NCI-H345 treated with DMSO at 0.1 percent for 48 hours (cell line): ENCODE data around the gene CCK.
A peak's percentile ranks its signal among the peaks of the same experiment; 100 is the strongest.

Source experiments
- DNase-seq: peaks from one replicate; lab custom pipeline; 2025; ENCODE audit not compliant: unreplicated experiment; lab: John Stamatoyannopoulos, UW

CCK gene

DNA sequence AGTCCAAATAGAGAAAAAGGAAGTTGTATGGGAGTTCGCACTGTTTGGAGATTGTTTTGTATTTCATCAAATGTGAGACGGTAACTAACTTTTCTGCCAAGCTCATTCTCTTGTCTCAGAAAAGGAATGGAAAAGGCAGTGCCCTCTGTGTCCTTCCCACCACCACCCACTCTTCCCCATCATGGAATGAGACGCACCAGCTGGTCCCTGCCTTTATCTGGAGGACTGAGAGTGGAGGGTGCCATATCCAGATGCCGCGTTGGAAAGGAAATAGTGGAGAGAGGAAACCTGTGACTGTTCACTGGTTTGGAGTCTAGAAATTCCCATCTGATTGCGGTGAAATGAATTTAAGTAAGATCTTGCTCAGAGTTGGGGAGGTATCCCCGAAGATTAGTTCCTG lies 3.7 kb upstream of the CCK start:
- no peak for DNase-seq

DNA sequence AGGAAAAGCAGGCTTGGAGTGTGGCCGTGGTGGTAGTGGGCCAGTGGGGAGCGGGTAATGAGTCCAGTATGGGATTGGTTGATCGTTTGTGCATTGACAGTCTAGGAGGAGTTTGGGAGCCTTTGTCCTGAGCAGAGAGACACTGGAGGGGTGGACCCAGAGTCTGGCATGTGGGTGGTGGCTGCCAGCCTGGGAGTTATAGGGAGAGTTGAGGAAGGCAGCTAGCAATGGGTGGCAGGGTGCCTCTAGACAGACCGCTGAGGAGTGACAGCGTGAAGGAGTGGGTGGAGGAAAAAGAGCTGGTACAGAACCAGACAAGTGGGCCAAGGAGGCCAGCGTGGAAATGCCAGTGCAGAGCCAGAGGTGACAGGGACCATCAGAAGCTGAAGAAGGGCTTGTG lies 1.9 kb upstream of the CCK start:
- DNase-seq, result no peak

DNA sequence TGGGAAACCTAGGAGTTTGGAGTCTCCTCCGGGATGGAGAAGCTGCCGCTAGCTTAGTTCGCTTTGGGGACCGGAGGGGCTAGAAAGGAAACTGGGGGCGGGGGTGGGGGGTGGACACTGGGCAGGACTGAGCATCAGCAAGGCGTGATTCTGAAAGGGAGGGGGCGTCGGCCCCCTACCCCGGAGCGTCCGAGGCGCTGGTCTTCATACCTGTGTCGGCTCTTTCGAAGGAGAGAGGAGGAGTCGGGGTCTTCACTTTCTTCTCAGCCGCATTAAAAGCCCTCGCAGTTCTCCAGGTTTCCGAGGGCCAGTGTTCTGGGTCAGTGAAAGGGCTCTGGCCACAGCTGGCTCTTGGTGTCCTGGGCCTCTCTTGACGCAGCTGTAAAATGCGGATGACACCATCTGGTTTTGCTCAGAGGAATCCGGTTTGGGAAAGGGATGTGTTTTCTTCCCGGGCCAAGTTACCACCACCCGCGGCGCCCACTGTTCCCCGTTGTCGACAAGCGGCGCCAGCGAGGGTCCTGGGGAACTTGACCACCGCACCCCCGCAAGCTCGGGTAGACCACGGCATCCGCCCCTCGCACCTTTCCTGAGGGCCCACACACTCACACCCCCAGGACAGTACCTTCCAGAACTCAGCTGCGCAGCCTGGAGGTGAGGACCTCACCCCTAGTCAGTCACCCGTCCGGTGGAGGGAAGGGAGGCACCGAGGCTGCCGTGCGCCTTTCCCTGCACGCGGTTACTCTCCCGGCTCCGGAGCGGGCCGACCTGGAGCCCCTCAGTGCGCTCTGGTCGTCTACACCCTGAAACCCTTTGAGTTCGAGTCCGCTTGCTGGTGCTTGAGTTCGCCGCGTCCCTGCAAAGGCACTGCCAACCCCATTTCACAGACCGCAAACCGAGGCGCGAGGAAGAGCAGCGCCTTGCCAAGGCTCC lies 660 bp downstream of the CCK start:
- DNase-seq, result no peak

DNA sequence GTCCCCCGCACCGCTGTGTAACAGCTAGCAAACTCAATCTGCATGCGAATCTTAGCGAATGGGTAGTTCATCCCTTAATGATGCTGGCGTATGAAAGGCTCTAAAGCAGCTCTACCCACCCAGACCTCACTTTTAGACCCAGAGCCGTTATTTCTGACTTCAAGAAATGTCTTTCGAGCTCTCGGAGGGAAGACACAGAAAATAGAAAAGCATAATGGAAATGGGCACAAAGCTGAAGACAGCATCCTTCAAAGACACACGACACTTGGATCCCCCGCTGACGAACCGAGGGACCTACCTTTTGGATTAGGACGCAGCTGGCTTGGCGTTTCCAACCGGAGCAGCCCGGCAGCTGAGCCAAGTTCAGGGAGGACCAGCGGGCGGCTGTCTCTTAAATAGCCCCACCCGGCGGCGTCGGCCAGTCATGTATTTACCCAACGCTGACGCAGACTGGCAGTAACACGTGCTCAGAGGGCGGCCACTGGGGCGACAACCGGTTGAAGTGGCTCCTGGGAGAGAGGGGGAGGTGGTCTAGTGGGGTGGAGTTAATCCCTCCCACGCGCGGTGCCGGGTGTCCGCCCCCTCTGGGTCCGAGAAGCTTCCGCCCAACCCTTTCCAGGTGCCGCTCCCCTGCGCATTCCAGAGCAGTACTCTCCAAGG lies 1.5 kb downstream of the CCK start:
- no peak for DNase-seq

DNA sequence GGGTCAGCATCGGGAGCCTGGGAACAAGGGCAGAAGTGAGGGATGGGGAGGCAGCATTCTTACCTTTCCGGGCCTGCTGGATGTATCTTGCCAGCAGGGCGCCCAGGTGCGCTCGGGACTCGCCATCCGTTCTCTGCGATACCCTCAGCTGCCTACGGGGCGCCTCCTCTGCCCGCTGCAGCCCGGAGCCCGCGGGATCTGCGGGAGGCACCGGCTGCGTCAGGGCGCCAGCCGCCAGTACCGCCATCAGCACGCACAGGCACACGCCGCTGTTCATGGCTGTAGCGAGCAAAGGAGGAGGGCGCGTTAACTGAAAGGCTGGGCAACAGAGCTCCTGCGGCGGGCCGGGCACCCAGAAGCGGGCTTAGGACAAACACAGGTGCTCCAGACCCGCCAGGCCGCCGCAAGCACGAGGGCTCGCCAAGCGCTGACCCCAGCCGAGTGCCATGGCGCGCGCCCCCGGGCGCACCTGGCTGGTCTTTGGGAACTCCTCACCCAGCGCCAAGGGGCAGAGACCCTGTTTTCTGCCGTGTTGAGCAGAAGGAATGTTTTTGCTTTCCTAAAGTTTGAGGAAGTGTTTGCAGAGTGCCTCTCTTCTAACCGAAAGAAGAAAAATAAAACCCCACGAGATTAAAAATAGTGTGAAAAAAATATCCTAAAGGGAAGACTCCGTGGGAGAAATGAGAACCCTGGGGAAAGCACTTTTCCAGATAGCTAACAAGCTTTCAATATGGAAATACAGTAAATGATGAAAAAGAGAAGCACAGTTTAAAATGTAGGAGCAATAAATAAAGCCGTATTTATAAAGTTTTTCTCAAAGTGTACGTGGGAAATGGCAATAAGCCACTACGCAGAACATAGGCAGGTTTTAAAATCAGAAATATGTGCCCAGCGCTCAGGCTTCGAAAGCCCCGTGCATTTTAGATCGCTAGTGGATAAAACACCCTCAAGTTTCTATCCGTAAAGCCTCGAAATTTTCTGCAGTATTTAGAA lies 2.3 kb downstream of the CCK start:
- no peak for DNase-seq

DNA sequence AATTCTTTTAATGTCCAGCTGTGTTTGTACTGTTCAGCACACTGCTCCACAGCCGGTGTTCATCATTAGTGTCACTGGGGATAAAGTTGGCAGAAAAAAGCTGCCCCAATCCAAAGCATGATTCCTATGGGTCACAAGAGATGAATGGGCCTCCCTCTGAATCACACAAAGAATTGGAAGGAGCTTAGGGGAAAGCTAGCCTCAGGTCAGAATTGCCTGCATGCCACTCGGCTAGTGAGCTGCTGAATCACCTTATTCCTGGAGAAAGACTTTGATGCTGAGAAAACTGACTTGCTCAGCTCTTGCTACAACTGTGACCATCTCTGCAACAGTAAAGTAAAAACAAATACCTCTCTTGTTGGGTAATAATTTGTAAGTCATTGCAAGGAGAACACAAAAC lies 3.5 kb downstream of the CCK start:
- DNase-seq, result no peak

DNA sequence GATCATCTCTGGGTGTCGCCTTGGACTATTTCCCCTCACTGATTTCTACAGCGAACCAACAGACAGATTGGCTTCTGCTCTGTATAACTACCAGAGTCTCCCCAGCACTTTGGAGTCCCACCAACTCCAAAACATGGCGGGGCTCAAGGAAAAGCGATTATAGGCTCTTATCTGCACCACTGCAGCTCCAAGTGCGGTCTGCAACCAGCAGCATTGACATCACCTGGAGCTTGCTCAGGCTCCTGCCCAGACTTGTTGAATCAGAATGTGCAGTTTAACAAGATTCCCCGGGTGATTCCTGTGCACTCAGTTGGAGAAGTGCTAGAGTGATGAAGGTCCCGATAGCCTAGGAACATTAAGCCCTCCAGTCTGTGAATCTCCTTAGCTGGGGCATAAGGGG lies 9.0 kb downstream of the CCK start:
- no peak for DNase-seq

GRCh38 chr3:42256135-42256819 lies 9.7 kb downstream of the CCK start:
- DNase-seq, result no peak

GRCh38 chr3:42254566-42254965 lies 11.4 kb downstream of the CCK start:
- no peak for DNase-seq

DNA sequence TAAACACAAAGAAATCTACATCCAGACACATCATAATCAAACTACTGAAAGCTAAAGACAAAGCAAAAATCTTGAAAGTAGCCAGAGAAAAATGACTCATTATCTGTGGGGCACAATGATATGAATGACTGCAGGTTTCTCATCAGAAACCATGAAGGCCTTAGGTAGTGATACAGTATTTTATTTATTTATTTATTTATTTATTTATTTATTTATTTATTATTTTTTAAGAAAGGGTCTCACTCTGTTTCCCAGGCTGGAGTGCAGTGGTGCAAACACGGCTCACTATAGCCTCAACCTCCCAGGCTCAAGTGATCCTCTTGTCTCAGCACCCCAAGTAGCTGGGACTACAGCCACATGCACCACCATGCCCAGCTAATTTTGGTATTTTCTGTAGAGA lies 15.2 kb downstream of the CCK start:
- DNase-seq, result no peak

- DNase-seq, result peak; percentile 33
Measured at GRCh38 chr3:42247576-42248027, 18.4 kb downstream of the CCK start.

DNA sequence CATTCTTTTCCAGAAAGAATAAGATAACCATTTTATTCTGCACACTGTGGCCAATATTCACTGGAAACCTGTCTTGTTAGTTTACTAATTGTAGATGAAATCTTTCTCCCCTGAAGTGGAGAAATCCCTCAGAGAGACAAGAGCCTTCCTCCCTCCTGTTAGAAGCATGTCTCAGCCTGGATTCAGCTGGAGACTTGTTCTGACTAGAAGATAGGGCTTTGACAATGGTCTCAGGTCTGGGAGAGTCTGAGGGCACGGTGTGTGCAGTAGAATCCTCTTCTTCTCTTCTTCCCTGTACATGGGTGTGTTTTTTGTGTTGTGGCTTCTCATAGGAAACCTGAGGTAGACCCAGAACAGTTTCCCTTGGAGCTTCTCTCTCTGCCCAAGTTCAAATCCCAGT lies 19.9 kb downstream of the CCK start:
- DNase-seq, result no peak

- no peak for DNase-seq
Measured at GRCh38 chr3:42236611-42237010, 29.4 kb downstream of the CCK start.

DNA sequence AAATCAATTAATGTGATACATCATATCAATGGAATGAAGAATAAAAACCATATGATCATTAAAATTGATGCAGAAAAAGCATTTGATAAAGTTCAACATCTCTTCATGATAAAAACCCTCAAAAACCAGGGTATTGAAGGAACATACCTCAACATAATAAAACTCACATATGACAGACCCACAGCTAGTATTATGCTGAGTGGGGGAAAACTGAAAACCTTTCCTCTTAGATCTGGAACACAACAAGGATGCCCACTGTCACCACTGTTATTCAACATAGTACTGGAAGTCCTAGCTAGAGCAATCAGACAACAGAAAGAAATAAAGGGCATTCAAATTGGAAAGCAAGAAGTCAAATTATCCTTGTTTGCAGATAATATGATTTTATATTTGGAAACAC lies 30.5 kb downstream of the CCK start:
- DNase-seq, result no peak

DNA sequence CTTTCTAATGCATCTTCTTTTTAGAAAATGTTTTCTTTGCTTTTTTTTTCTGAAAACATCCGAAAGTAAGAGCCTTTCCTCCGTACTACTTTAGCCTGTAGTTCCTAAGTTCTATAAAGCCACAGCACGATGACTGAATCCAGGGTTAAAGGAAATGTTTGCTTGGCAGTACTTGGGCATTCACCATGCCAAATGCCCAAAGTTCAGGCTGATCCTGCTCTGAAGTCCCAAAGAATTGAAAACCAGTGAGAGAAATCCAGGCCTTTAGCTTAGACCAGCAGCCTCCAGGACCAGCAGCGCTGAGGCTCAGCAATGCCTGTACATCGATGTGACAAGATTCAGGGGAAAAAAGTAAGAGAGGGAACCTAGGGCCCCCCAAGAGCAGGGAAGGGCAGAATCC lies 35.1 kb downstream of the CCK start:
- DNase-seq, result no peak

- no peak for DNase-seq
Measured at GRCh38 chr3:42229942-42230688, 35.9 kb downstream of the CCK start.

DNA sequence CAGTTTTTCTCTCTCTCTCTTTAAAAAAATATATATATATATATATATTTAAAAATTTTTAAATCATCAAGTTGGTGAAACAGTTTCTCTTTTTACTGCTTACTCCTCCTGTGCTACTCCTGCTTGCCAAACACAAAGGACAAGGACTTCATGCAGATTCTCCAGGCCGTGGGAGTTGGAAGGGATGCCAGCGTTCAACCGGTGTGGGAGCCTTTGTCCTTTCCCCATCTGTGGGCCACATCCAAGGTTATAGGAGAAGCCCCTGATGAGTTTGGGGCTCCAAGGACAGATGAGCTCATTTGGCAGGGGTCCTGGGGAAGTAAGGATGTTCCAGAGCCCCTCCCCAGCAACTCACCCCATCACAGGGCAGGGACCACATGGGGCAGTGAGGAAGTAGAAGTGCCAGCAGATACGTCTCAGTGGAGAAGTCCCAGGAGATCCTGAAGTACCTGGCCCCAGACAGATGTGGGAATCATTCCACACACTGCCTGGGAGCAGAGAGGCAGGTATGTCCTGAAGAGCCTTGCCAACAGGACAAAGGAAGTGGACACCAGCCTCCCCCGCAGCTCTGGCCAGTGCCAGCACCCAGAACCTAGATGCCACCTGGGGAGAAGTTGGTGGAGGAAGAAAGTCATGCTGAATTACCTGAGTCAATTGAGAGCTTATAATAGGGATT lies 36.6 kb downstream of the CCK start:
- no peak for DNase-seq

DNA sequence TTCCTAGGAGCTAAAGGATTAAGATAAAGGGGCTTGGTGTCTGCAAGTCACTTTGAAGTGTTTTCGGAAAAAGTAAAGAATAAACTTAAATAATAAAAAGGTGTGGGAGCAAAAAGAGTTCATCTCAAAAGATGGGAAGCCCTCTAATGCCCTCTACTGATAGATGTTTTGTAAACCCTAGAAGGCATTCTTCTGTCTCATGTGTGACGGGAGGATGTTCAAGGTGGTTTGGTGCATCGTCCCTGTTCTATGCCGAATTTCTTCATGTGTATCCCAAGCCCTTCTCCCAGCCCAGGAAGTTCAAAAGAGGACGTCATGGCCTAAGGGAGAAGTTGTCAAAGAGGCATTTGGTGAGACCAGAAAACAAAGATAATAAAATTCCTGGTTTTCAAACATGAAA lies 37.2 kb downstream of the CCK start:
- DNase-seq, result no peak
